Measurements from ENCODE around the gene KRTAP10-7. TPM values are rescaled to one million over a fixed set of nuclear protein-coding genes. Genes with fewer than 3 reads are reported as not detected.

KRTAP10-7 gene
- total and polyA plus RNA-seq, 2 experiments from 2014 or later: not detected

DNA sequence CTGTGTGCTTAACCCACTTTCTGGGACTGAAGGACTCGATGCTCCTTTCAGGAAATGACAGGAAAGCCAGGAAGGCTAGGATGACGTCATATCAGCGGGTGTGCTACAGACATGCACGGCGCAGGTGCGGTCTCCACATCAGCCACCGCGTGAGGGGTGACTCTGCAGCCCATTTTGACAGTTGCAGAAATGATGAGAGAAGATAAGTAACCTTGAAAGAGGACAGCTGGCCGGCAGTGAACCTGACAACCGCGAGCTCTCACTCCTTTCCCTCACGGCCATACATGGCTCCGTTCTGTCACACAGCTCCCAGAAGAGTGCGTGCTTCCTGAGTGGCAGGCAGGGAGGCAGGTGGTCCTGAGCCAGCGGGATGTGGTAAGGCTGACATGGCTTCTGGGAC is 18.3 kb upstream of the KRTAP10-7 start:
- TF ChIP-seq EZH2phosphoT487 (IDR thresholded peaks at IDR 0.05; ENCODE audit: insufficient read depth, low read depth) (no peak), EZH2 (IDR thresholded peaks at IDR 0.05; ENCODE audit: insufficient read depth, poor library complexity, severe bottlenecking) (no peak)
- Histone ChIP-seq H3K27ac (no peak overlapping the region), H3K4me2 (ENCODE audit: unreplicated experiment) (no peak overlapping the region), H3K36me3 (ENCODE audit: low read depth) (no peaks in the 10 kb centered on the region), H2AFZ (no peak overlapping the region), H3F3A (ENCODE audit: insufficient read depth) (no peaks in the 10 kb centered on the region), H4K20me1 (ENCODE audit: insufficient read depth) (no peaks in the 10 kb centered on the region), H3K79me2 (ENCODE audit: insufficient read depth) (no peaks in the 10 kb centered on the region), H3K9ac (no peak overlapping the region), H3K9me2 (ENCODE audit: insufficient read depth) (no peaks in the 10 kb centered on the region), H3K4me1 (ENCODE audit: insufficient read depth) (no peaks in the 10 kb centered on the region), H3K9me3 (ENCODE audit: low read depth) (no peaks in the 10 kb centered on the region), H3K27me3 (replicated peaks; ENCODE audit: insufficient read depth) (no peaks in the 10 kb centered on the region; the same call in 1 of the 2 replicates), H3K4me3 (no peak overlapping the region)
- WGBS, 2 experiments (ENCODE audit: low coverage in 1 of 2, low lambda C conversion rate in 2 of 2, missing lambda C conversion rate in 2 of 2): 57 to 62% methylated on average over 14 to 15 of the region's 15 CpGs
- no peak for DNase-seq
- in situ Hi-C loops (cut with MboI): loop anchor here (25.0 kb wide), 1 partner anchor 520 kb away; no protein-coding TSS in a partner anchor

DNA sequence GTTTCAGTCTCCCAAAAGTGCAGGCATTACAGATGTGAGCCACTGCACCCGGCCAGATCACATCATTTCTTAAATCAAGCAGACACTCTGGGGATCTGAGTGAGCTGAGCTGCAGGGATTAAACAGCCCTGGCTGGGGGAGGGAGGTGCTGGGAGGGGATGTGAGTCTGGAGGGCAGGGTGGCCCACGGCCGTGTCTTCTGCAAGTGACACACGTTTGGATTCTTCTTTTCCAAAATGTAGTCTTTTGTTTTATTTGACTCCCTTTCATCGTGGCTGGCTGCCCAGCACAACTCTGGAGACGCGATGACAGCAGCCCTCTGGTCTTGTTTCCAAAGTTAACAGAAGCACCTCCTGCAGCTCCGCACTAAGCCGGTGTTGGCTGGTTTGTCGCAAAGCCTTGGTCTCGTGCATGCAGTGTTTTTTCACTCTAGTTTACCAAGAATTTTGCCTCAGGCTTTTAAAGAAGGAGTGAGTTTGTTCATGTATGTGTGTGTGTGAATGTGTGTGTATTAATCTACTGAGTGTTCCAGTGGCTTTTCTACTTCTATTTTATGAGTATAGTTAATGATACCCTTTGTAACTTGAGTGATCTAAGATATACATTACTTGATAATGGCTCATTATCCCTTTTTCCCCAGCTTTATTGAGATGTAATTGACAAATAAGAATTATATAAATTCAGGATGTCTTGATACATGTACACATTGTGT is 17.2 kb upstream of the KRTAP10-7 start:
- in situ Hi-C loops (cut with MboI): loop anchor here (25.0 kb wide), 1 partner anchor 521 kb away; no protein-coding TSS in a partner anchor
- Histone ChIP-seq H3K4me2 (ENCODE audit: unreplicated experiment) (no peak overlapping the region), H3K27ac (no peak overlapping the region), H2AFZ (no peak overlapping the region), H3K79me2 (ENCODE audit: insufficient read depth) (no peaks in the 10 kb centered on the region), H3K9me2 (ENCODE audit: insufficient read depth) (no peaks in the 10 kb centered on the region), H4K20me1 (ENCODE audit: insufficient read depth) (no peaks in the 10 kb centered on the region), H3F3A (ENCODE audit: insufficient read depth) (no peaks in the 10 kb centered on the region), H3K9me3 (ENCODE audit: low read depth) (no peaks in the 10 kb centered on the region), H3K9ac (no peak overlapping the region), H3K4me1 (ENCODE audit: insufficient read depth) (no peaks in the 10 kb centered on the region), H3K4me3 (no peak overlapping the region), H3K27me3 (replicated peaks; ENCODE audit: insufficient read depth) (no peaks in the 10 kb centered on the region), H3K36me3 (ENCODE audit: low read depth) (no peaks in the 10 kb centered on the region)
- DNase-seq: no peak
- TF ChIP-seq EZH2 (IDR thresholded peaks at IDR 0.05; ENCODE audit: insufficient read depth, poor library complexity, severe bottlenecking) (no peak), EZH2phosphoT487 (IDR thresholded peaks at IDR 0.05; ENCODE audit: insufficient read depth, low read depth) (no peak)
- 5% methylated on average over 11 of the region's 11 CpGs for WGBS, 2 experiments (ENCODE audit: low coverage in 1 of 2, low lambda C conversion rate in 2 of 2, missing lambda C conversion rate in 2 of 2)

DNA sequence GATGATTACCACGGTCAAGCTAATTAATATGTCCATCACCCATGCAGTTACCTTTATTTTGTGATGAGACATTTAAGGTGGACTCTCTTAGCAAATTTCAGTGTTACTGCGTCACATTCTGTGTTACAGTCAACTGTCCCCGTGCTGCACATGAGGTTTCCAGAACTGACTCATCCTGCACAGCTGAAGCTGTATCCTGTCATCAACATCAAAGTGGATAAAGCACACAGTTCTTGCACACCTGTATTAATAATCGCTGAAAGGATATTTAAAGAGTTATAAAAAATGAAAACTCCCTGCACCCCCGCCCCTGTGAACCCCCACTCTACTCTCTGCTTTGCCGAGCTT is 16.6 kb upstream of the KRTAP10-7 start:
- Histone ChIP-seq H3K9ac (no peak overlapping the region), H3K79me2 (ENCODE audit: insufficient read depth) (no peaks in the 10 kb centered on the region), H4K20me1 (ENCODE audit: insufficient read depth) (no peaks in the 10 kb centered on the region), H3K4me2 (ENCODE audit: unreplicated experiment) (no peak overlapping the region), H3K27ac (no peak overlapping the region), H3K4me1 (ENCODE audit: insufficient read depth) (no peaks in the 10 kb centered on the region), H3F3A (ENCODE audit: insufficient read depth) (no peaks in the 10 kb centered on the region), H3K9me3 (ENCODE audit: low read depth) (no peaks in the 10 kb centered on the region), H3K27me3 (replicated peaks; ENCODE audit: insufficient read depth) (no peaks in the 10 kb centered on the region), H3K4me3 (no peak overlapping the region), H3K9me2 (ENCODE audit: insufficient read depth) (no peaks in the 10 kb centered on the region), H2AFZ (no peak overlapping the region), H3K36me3 (ENCODE audit: low read depth) (no peaks in the 10 kb centered on the region)
- in situ Hi-C loops (cut with MboI): loop anchor here (25.0 kb wide), 1 partner anchor 521 kb away; no protein-coding TSS in a partner anchor
- no peak for DNase-seq
- TF ChIP-seq EZH2phosphoT487 (IDR thresholded peaks at IDR 0.05; ENCODE audit: insufficient read depth, low read depth) (no peak), EZH2 (IDR thresholded peaks at IDR 0.05; ENCODE audit: insufficient read depth, poor library complexity, severe bottlenecking) (no peak)
- WGBS, 2 experiments (ENCODE audit: low coverage in 1 of 2, low lambda C conversion rate in 2 of 2, missing lambda C conversion rate in 2 of 2): 11 to 15% methylated on average over 6 of the region's 6 CpGs

DNA sequence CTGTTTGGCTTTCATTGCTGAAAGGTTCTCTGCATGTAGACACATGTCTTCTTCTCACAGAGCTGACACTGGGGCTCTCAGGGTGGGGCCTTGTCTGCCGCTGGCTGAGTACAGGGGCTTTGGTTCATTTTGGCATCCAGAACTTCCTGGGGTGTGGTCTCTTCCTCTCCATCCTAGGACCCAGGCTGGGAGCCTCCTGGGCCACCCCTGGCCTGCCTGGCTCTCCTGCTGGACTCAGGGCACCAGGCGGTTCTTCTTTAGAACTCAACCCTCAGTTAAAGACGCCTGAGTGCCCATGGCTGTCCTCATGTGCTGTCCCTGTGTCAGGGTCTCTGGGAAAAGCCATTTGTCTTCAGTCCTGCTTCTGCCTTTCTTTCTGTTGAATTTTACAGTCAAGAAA is 14.5 kb upstream of the KRTAP10-7 start:
- no peak for DNase-seq
- Histone ChIP-seq H3K9me2 (ENCODE audit: insufficient read depth) (no peaks in the 10 kb centered on the region), H3K27me3 (replicated peaks; ENCODE audit: insufficient read depth) (no peaks in the 10 kb centered on the region), H3K9ac (no peak overlapping the region), H3F3A (ENCODE audit: insufficient read depth) (no peaks in the 10 kb centered on the region), H3K36me3 (ENCODE audit: low read depth) (no peaks in the 10 kb centered on the region), H3K9me3 (ENCODE audit: low read depth) (no peaks in the 10 kb centered on the region), H3K79me2 (ENCODE audit: insufficient read depth) (no peaks in the 10 kb centered on the region), H3K4me2 (ENCODE audit: unreplicated experiment) (no peak overlapping the region), H4K20me1 (ENCODE audit: insufficient read depth) (no peaks in the 10 kb centered on the region), H3K4me1 (ENCODE audit: insufficient read depth) (no peaks in the 10 kb centered on the region), H3K27ac (no peak overlapping the region), H2AFZ (no peak overlapping the region), H3K4me3 (no peak overlapping the region)
- TF ChIP-seq EZH2 (IDR thresholded peaks at IDR 0.05; ENCODE audit: insufficient read depth, poor library complexity, severe bottlenecking): no peak
- no peak for TF ChIP-seq EZH2phosphoT487 (IDR thresholded peaks at IDR 0.05; ENCODE audit: insufficient read depth, low read depth)
- WGBS, 2 experiments (ENCODE audit: low coverage in 1 of 2, low lambda C conversion rate in 2 of 2, missing lambda C conversion rate in 2 of 2): 14 to 23% methylated on average over 3 of the region's 3 CpGs
- in situ Hi-C loops (cut with MboI): loop anchor here (25.0 kb wide), 1 partner anchor 524 kb away; no protein-coding TSS in a partner anchor

Data from GM23248 (cell line).